Fibroblast of lung (primary cell): ENCODE measurements around the gene KLF15. TPM values are rescaled to one million over a fixed set of nuclear protein-coding genes. Genes with fewer than 3 reads are reported as not detected.

ENCODE experiments used
- DNase-seq, 2 donors: peaks; one replicate each; pipeline versions ENCODE4 v3.0.0 to v3.0.0-alpha.2; 2010; ENCODE audit warnings: low read depth in 2 of 2
- H2AFZ ChIP-seq: 2 replicates; pipeline ENCODE4 v1.5.1; 2012; ENCODE audit warnings: low read length, control low read depth, inconsistent platforms
- H3K27ac ChIP-seq: 2 replicates; pipeline ENCODE4 v1.5.1; 2011; ENCODE audit warnings: low read length, control low read depth; ENCODE audit not compliant: insufficient read depth
- H3K27me3 ChIP-seq: 2 replicates; pipeline ENCODE4 v1.5.1; 2011; ENCODE audit warnings: mild to moderate bottlenecking, low read length; ENCODE audit not compliant: control insufficient read depth, insufficient read depth
- H3K36me3 ChIP-seq: 2 replicates; pipeline ENCODE4 v1.5.1; 2011; ENCODE audit warnings: low read length; ENCODE audit not compliant: control insufficient read depth, insufficient read depth
- H3K4me1 ChIP-seq: 2 replicates; pipeline ENCODE4 v1.5.1; 2011; ENCODE audit warnings: low read length; ENCODE audit not compliant: control insufficient read depth, insufficient read depth; ENCODE audit errors: extremely low read depth
- H3K4me2 ChIP-seq: 2 replicates; pipeline ENCODE4 v1.5.1; 2011; ENCODE audit warnings: low read length, control low read depth; ENCODE audit not compliant: insufficient read depth; ENCODE audit errors: extremely low read depth
- H3K4me3 ChIP-seq, 4 experiments: fragments of 200-600 bp in 1 of 4; sonication (generic) in 1 of 4; replicated peaks in 1 of 4; 2 replicates each; pipeline ENCODE4 v1.5.1; 2011 to 2016; ENCODE audit warnings: low read length in 4 of 4, low read depth in 3 of 4, mild to moderate bottlenecking in 3 of 4, control low read depth in 2 of 4, inconsistent platforms in 1 of 4, mixed read lengths in 1 of 4; ENCODE audit not compliant: insufficient read depth in 1 of 4; ENCODE audit errors: control extremely low read depth in 1 of 4
- H3K79me2 ChIP-seq: 2 replicates; pipeline ENCODE4 v1.5.1; 2012; ENCODE audit warnings: mild to moderate bottlenecking, low read length, inconsistent platforms; ENCODE audit not compliant: control insufficient read depth, insufficient read depth
- H3K9ac ChIP-seq: 2 replicates; pipeline ENCODE4 v1.5.1; 2011; ENCODE audit warnings: mild to moderate bottlenecking, low read length, control low read depth; ENCODE audit not compliant: insufficient read depth
- H3K9me3 ChIP-seq: 2 replicates; pipeline ENCODE4 v1.5.1; 2012; ENCODE audit warnings: low read depth, low read length; ENCODE audit not compliant: control insufficient read depth, insufficient read depth
- H4K20me1 ChIP-seq: 2 replicates; pipeline ENCODE4 v1.5.1; 2011; ENCODE audit warnings: low read length; ENCODE audit not compliant: control insufficient read depth, insufficient read depth; ENCODE audit errors: extremely low read depth
- EZH2 ChIP-seq: IDR thresholded peaks from 2 replicates; pipeline ENCODE4 v1.5.1; 2012; ENCODE audit warnings: low read length, control low read depth, mild to moderate bottlenecking; ENCODE audit errors: missing control alignments
- polyA plus RNA-seq, 2 donors: library from polyadenylated mRNA; depleted of rRNA in 1 of 2; stranded (reverse) in 1 of 2; unstranded in 1 of 2; fragments of >200 nt; gene quantifications; 2 replicates each; pipeline ENCODE4 v1.2.1, GENCODE V29; 2011 to 2012; ENCODE audit warnings: missing spikeins in 1 of 2
- total RNA-seq: library from RNA; depleted of rRNA; stranded (reverse); fragments of >200 nt; gene quantifications from 2 replicates; pipeline ENCODE4 v1.2.1, GENCODE V29; 2014
- TF ChIP-seq, protein P1 (sequence below), 2 donors: IDR thresholded peaks in 1 of 2; conservative IDR thresholded peaks in 1 of 2; 1 replicate in 1 of 2; 2 replicates in 1 of 2; pipeline ENCODE4 v1.5.1; 2011 to 2012; ENCODE audit warnings: low read length in 2 of 2, control low read depth in 1 of 2, inconsistent platforms in 1 of 2, low read depth in 1 of 2, mild to moderate bottlenecking in 1 of 2

The KLF15 gene
- total and polyA plus RNA-seq, 2 donors (not counting 1 experiment from before 2014, with no cell fraction given): 0.15 to 4.1 TPM

DNA sequence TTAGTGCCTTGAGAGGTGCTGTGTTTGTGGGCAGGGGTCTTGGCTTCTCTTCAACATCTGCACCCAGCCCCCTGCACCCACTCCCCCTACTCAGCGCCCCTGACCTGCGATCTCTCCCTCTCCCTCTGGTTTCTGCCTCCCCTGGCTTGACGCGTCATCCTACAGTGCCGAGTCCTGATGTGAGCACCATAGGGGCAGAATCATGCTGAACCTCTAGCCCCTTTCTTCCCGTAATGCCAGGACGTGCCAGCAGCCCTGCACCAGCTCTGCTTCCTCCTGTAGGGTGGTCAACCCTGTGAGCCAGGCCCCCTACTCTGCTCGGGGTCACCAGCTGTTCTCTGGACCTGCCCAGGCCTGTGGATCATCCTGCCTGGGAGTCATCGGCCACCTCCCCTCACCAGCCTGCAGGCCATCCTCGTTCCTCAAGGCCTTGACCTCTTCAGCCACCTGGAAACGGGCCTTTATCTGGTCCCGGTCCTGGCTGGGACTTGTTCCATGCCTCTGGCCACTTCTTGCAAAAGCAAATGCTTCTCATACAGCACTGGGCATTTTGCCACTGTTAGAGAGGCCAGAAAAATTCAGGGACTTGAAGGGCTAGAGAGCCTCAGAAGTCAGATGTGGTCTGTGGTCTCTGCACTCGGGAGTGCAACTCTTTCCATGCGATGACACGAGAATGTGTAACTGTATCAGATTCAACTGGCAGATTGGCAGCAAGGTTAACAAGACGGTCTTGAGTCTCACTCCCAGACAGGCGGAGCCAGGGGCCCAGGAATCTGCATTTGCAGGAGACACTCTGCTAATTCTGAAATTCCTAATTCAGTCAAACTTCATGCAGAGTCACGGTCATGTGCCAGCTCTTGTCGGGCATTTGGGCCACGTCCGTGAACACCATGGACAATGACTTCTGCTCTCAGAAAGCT, 16.7 kb upstream of the KLF15 start:
- Histone ChIP-seq H3K9me3 (no peaks in the 10 kb centered on the region), H2AFZ (no peak overlapping the region), H3K4me2 (no peak overlapping the region), H3K79me2 (no peaks in the 10 kb centered on the region), H3K4me3 (no peak overlapping the region), H3K27ac (no peak overlapping the region), H4K20me1 (no peaks in the 10 kb centered on the region), H3K27me3 (no peaks in the 10 kb centered on the region), H3K36me3 (no peaks in the 10 kb centered on the region), H3K9ac (no peak overlapping the region), H3K4me1 (no peaks in the 10 kb centered on the region)
- DNase-seq: peak; percentile 60 to 65
- TF ChIP-seq, protein P1, sequence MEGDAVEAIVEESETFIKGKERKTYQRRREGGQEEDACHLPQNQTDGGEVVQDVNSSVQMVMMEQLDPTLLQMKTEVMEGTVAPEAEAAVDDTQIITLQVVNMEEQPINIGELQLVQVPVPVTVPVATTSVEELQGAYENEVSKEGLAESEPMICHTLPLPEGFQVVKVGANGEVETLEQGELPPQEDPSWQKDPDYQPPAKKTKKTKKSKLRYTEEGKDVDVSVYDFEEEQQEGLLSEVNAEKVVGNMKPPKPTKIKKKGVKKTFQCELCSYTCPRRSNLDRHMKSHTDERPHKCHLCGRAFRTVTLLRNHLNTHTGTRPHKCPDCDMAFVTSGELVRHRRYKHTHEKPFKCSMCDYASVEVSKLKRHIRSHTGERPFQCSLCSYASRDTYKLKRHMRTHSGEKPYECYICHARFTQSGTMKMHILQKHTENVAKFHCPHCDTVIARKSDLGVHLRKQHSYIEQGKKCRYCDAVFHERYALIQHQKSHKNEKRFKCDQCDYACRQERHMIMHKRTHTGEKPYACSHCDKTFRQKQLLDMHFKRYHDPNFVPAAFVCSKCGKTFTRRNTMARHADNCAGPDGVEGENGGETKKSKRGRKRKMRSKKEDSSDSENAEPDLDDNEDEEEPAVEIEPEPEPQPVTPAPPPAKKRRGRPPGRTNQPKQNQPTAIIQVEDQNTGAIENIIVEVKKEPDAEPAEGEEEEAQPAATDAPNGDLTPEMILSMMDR (conservative IDR thresholded peaks at IDR 0.05 in 1 of 2, IDR thresholded peaks at IDR 0.05 in 1 of 2; ENCODE audit: low read depth in 1 of 2, low read length in 2 of 2): no peak
- no peak for TF ChIP-seq EZH2

DNA sequence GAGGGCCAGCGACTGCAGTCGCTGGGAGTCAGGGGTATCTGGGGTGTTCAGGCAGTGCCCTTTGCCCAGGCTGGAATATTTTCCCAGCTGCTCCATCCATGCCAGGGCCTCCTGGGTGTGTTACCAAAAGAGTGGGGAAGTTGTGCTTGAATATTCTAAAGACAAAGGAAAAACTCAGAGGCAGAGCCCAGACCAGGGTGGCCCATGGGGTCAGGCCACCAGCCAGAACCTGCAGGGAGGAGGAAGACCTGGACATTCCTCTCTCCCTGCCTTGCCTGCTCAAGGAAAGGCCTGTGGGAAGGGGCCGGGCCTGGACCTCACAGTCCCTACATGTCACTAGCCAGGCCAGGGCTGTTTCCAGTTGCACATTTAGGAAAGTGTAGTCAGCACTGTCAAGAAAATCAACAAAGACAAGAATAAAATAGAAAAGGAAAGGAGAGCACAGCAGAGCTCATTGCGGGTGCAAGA, 16.0 kb upstream of the KLF15 start:
- Histone ChIP-seq H2AFZ (no peak overlapping the region), H3K4me1 (no peaks in the 10 kb centered on the region), H3K79me2 (no peaks in the 10 kb centered on the region), H3K27me3 (no peaks in the 10 kb centered on the region), H3K9me3 (no peaks in the 10 kb centered on the region), H3K27ac (no peak overlapping the region), H3K4me2 (no peak overlapping the region), H3K36me3 (no peaks in the 10 kb centered on the region), H3K4me3 (no peak overlapping the region), H3K9ac (no peak overlapping the region), H4K20me1 (no peaks in the 10 kb centered on the region)
- no peak for TF ChIP-seq EZH2
- no peak for DNase-seq

DNA sequence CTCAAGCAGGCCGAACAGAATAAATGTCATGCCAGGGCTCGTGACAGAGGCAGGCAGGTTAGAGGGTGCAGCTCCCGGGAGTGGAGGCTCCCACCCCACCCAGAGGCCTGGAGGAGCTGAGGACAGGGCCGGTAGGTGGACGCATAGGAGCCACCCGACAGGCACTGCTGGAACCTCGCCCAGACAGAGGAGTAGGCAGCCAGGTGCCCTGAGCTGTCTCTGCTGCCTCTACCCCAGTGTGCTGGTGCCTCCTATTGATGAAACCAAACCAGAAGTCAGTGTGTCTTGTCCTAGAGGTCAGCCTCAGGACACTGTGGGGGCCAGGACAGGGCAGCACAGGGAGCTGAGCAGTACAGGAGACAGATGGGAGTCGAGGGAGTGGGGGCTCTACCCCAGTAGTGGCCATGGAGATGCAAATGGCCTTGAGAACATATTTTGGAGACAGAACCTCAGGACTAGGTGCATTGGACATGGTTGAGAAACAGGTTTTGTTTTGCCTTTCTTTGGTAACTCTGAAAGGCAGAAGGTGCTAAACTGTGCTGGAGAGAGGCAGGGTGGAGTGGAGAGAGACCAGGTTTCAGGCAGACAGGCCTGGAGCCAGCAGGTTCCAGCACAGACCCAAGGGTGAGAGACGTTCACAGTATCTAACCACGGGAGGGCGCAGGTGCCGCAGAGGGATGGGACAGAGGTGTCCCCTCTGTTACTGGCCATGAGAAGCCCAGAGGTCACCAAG, 15.4 kb upstream of the KLF15 start:
- TF ChIP-seq, protein P1 (conservative IDR thresholded peaks at IDR 0.05 in 1 of 2, IDR thresholded peaks at IDR 0.05 in 1 of 2; ENCODE audit: low read depth in 1 of 2, low read length in 2 of 2): no peak
- no peak for TF ChIP-seq EZH2
- H3K9ac ChIP-seq: no peak overlapping the region
- no peaks in the 10 kb centered on the region for H3K36me3 ChIP-seq
- no peaks in the 10 kb centered on the region for H3K27me3 ChIP-seq
- no peak overlapping the region for H2AFZ ChIP-seq
- no peak for DNase-seq
- no peak overlapping the region for H3K4me3 ChIP-seq
- H3K4me2 ChIP-seq: no peak overlapping the region
- H4K20me1 ChIP-seq: no peaks in the 10 kb centered on the region
- H3K79me2 ChIP-seq: no peaks in the 10 kb centered on the region
- no peaks in the 10 kb centered on the region for H3K4me1 ChIP-seq
- H3K9me3 ChIP-seq: no peaks in the 10 kb centered on the region
- H3K27ac ChIP-seq: no peak overlapping the region
